GM19452 (cell line): ENCODE measurements around the gene RAB11FIP4.
"Not testable (repeated sequence)": the region's sequence is repeated elsewhere in the genome, so short reads cannot be mapped to it uniquely, and the experiment has no call there.

Experiments
- ATAC-seq: cut with Tn5 transposase; IDR thresholded peaks from one replicate; pipeline ENCODE4 v1.9.1; 2021; ENCODE audit not compliant: unreplicated experiment

The RAB11FIP4 gene

DNA sequence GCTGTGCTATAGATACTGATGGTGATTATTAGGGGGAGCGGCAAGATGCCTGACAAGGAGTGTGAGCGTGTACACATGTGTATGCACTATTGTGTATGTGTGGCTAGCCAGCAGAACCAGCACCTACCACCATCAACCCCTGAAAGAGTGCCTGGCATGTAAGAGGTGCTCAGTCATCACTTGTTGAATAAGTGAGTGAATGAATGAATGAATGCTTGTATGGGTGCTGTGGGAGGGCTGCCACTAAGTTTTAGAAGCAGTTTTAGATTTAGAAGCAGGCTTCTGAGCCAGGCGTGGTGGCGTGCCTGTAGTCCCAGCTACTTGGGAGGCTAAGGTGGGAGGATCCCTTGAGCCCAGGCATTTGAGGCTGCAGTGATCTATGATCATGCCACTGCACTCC is 37.0 kb downstream of the RAB11FIP4 start:
- ATAC-seq, result no peak

DNA sequence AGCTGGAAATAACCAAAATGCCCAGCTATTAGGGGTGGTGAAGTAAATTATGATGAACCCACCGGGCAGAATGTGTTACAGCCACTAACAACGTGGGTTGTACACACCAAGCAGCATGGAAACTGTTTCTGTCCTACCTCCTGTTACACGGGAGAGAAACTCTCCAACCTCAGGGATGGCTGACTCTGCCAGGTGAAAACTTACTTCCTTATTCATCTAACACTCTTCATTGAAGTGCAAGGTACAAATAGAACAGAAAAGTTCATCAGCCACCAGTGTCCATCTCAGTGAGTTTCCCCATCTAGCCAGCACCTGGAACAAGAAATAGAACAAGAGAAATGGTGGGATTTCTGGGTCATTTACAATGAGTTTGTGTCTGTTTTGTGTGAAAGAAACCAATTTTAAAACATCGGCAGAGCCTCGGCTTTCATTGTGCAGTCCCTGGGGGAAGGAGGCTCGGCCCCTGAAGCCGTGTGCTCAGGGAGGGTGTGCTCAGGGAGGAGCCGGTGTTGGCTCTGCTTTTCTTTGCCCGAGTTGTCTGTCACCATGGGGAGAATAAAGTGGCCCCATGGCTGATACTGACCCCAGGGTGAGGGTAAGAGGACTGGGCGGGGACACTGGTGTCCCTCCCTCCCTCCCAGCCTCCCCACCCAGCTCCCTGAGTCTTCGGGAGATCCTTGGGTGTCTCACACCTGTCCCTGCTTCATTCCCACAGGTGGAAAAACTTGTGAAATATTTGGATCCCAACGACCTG is 39.8 kb downstream of the RAB11FIP4 start:
- ATAC-seq, result no peak

DNA sequence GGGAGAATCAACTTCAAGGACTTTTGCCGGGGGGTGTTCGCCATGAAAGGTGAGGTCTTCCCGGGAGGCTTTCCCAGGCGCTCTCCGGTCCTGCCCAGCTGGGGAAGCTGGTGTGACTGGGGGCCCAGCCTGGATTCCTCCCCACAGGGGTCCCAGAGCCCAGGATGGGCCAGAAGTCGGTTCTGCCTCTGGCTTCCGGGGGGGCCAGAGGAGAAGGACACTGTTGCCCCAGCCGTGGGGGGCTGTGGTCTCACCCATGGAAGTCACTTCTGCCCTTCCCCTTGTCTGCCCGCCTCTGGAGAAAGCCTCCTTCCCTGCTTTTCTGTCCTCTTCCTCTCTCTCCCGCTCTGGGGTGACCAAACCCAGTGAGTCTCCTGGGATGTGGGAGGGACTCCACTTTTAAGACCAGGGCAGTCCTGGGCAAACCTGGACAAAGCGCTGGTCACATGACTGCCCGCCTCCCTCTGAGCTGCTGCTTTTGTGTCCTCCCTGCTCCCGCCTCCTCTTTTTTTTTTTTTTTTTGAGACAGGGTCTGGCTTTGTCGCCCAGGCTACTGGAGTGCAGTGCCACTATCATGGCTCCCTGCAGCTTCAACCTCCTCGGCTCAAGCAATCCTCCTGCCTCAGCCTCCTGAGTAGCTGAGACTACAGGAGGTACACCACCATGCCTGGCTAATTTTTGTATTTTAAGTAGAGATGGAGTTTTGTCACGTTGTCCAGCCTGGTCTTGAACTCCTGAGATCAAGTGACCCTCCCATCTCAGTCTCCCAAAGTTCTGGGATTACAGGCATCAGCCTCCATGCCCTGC is 40.6 kb downstream of the RAB11FIP4 start:
- no peak for ATAC-seq

DNA sequence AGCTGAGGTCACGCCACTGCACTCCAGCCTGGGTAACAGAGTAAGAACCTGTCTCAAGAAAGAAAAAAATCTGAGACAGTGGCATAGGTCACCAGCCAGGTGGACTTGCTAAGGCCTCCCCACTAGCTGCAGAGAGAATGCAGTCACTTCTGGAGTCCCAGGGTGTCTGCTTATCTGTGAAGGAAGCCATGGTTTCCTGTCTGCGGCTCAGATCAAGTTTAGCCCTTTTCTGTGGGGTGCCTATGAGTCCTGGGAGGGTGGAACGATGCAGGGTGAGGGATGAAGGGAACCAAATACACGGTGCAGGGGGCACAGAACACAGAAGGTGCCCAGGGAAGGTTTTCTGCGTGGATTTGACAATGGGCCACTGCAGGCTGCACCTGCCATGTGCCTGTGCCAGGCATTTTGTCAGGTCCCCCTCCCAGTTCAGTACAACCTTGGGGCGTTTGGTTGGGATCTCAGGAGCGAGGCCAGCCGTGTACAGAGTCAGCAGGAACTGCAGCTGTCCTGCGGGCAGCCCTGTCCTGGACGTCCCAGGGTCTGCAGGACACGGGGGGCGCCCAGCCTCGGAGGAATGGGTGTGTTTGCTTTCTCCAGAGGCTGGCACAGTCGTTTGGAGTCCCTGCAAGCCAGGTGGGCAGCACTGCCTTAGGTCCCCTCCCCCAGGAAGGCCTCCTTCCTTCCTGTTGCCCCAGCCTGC is 41.8 kb downstream of the RAB11FIP4 start:
- no peak for ATAC-seq

DNA sequence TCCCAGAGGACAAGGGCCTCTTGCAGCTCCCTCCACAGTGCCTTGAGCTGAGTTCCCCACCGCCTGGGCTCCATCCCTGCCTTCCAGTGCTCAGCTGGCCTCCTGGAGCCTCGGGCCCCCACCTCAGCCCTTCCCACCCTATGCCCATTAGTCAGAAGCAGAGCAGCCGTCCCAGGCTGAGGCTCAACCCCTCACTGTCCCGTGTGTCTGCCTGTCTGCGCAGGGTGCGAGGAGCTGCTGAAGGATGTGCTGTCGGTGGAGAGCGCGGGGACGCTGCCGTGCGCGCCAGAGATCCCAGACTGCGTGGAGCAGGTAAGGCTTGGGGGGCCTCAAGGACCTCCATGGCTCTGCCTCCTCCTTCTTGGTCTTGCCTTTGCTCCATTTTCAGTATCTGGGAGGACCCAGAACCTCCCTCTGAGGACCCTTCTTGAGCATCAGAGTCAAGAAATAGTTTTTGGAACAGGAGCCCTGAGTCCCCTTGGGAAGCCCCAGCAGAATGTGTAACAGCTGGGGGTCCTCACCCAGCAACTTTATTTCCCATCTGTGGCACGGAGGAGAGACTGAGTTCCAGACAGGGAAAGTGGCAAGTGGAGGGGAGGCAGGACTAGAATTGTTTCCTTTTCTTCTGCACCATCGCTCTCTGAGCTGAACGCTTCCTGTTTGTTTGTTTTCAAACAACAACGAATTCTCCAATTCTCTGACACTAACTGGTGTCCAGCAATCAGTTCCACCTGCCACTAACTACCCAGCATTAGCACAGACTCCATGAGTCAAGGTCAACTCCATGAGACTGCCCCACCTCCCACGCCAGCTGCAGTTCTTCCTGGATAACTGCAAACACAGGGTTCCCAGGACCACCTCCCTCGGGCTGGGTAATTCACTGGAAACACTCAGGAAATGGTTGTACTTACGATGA is 42.6 kb downstream of the RAB11FIP4 start:
- ATAC-seq, result no peak

DNA sequence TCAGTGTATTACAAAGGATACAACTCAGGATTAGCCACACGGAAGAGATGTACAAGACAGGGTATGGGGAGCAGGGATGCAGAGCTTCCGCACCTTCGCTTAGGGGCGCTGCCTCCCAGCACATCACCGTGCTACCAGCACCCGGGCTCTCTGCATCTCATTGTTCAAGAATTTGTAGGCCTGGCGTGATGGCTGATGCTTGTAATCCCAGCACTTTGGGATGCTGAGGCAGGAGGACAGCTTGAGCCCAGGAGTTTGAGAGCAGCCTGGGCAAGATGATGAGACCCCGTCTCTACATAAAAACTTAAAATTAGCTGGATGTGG is 43.2 kb downstream of the RAB11FIP4 start:
- no peak for ATAC-seq

DNA sequence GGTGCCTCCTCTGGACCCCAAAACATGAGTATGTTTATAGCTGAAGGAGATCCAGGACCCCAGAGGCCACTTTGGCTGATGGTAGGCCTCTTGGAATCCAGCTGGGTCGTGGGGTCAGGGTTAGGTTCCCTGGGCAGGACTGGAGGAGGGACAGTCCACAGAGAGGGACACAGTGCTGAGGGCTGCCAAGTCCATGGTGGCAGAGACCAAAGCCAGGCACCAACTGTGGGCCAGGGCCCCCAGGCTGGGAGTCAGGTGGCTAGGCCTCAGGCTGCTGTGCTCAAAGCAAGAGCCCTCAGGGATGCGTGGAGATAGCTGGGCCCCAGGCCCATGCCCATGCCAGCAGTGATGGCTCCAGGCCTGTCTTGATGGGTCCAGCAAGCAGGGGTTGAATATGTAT is 44.1 kb downstream of the RAB11FIP4 start:
- no peak for ATAC-seq

DNA sequence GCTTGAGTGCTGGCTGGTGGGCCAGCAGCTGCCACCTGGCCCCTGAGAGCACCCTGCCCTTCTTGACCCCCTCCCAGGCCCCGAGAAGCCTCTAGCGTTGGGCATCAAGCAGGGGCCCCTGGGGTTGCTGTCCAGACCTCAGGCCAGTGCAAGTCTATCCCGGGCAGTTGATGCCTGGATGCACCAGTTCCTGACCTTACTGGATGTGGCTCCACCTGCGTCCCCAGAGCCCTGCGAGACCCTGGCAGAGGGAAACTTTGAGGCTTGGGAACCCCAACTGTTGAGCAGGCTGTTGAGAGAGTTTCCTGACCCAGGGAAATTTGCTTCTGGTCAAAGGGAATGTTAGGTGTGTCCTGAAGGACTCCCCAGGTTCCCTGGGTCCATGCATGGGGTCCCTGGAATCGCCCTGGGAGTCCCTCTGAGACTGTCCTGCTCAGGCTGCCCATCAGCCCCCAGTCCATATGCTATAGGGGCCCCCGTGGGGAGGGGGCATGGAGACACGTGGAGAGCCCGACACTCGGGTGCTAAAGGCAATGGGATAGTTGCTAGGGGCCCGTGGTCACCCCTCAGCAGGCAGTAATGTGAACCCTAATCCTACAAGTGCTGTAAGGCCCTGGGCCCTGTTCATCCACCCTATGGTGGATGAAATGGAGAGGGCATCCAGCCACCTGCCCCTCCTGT is 46.4 kb downstream of the RAB11FIP4 start:
- no peak for ATAC-seq

DNA sequence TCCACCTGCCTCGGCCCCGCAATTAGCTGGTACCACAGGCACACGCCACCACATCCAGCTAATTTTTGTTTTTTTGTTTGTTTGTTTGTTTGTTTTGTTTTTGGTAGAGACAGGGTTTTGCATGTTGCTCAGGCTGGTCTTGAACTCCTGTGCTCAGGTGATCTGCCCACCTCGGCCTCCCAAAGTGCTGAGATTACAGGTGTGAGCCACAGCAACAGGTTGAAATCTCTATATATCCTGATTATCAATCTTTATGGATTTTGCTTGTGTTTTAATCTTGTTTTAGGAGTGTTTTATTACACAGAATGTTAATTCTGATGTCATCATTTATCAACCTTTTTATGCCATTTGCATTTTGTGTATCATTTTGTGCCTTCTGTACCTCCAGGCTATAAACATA is 48.2 kb downstream of the RAB11FIP4 start:
- ATAC-seq, result no peak

DNA sequence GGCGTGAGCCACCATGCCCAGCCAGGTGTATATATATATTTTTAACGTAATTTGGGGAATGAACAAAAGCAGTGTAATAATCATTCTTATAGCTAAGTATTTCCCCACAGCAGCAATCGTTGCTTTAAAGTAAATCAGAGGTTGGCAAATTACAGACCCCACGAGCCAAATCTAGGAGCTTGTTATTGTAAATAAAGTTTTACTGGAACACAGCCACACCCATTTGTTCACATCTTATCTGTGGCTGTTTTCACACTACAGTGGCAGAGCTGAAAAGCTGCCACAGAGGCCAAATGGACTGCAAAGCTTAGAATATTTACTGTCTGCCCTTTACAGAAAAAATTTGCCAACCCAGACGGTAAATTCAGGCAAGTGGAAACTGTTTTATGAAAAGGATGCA is 50.8 kb downstream of the RAB11FIP4 start:
- no peak for ATAC-seq

DNA sequence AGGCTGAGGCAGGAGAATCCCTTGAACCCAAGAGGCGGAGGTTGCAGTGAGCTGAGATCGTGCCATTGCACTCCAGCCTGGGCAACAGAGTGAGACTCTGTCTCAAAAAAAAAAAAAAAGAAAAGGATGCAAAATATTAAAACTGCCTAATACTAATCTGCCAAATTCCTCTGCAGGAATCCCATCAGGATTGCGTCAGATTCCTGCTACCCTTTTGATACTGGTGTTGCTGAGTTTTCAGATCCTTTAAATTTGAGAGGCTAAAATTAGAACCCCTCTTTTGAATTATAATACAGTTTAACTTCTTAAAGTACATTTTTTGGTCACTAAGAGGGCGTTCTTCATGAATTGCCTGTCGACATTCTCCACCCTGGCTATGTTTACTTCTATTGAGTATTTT is 51.4 kb downstream of the RAB11FIP4 start:
- not testable (repeated sequence) for ATAC-seq

DNA sequence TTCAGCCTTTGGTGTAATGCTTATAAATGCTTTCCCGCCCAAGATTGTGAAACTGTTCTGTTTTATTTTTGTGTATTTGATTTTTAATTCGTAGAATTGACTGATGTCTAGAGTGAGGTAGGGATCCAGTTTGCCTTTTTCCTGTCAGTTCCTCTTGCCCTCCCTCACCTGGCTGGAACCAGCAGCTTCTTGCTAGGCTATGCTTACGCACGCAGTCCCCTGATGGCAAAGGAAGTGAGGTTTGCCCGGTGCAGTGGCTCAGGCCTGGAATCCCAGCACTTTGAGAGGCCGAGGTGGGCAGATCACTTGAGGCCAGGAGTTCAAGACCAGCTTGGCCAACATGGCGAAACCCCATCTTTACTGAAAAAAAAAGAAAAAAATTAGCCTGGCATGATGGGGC is 51.9 kb downstream of the RAB11FIP4 start:
- no peak for ATAC-seq

DNA sequence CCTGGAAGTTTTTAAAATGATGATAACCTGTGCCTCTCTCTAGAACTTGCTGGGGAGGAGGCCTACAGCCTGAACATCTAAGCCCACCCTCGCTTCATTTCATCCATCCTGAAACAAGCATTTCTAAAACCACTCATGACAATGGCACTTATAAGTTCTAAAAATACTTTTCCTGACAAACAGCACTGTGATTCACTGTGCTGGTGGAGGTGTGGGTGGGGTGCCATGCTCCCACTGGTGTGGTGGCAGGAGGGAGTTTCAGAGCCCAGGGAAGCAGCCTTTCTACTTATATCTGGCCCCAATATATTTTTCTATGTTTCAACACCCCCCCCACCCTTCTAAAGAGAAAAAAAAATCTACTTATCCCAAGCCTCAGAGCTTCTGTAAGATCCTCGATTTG is 52.6 kb downstream of the RAB11FIP4 start:
- no peak for ATAC-seq

DNA sequence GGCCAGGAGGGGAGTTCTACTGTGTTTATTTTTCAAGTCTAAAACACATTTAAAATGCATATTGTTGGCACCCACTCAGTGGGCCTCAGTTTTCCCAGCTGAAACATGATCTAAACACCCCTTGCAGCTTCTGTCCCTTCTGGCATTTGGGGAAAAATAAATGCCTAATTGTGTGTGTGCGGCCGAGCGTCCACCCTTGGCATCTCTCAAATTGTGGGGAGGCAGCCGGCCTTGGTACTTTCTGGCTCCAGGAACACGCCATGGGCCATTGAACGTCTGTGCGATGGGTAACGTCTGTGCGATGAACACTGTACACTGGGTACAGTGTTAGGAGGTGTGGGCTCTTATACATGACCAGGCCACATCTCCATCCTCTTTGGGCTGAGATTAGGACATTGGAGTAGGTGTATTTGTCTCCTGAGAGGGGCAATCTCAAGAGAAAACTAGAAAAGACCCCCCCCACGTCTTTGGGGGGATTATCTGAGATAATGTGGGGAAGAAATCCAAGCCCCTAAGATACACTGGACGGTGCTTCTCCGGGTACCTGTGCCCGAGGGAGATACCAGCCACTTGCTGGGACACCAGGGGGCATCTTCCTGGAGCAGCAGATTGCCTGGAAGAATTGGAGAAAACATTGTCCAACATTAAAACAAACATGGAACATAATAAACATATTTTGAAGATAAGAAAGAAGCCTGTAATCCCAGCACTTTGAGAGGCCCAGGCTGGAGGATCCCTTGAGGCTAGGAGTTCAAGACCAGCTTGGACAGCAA is 54.9 kb downstream of the RAB11FIP4 start:
- ATAC-seq, result no peak

DNA sequence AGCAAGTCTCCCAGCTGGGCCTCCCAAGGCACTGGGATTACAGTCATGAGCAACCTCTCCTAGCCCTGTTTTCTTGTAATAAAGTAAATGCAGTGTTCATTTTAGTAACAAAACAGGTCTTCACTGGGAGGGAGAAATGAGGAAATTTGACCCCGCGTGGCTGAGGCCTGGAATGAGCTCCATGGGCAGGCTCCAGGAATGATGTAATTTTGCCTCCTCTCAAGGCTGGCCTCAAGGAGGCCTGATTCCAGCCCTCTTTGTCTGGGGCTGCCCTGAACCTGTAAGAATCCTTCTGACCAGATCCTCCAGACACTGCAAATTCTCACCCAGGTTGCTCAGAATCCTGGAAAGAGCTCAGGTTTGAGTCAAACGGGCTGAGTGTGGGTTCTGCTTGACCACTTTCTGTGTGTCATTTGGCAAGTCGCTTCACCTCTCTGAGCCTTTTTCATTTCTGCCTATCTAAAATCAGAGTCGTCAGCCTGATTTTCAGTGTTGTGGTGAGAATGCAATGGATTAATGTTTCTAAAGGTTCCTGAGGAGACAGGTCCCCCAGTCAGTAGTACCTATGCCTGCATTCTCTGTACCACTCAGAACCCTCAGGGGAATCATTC is 57.1 kb downstream of the RAB11FIP4 start:
- ATAC-seq, result no peak

DNA sequence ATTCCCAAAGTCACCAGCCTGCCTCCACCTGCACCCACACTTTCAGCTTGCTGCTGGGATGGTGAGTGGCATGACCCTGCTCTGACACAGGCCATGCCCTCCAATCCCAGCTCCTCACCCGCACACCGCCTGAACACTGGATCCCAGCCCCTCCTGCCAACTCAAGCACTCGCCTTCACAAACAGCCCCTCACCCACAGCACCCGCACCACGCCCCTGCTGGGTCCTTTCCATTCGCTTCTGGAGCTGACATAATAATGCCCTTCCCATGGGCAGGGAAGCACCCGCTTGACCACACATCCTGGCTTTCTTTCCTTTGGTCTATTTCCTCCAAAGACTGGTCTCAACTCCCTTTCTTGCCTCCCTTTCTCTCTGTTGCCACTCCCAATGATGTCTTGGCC is 57.6 kb downstream of the RAB11FIP4 start:
- no peak for ATAC-seq

DNA sequence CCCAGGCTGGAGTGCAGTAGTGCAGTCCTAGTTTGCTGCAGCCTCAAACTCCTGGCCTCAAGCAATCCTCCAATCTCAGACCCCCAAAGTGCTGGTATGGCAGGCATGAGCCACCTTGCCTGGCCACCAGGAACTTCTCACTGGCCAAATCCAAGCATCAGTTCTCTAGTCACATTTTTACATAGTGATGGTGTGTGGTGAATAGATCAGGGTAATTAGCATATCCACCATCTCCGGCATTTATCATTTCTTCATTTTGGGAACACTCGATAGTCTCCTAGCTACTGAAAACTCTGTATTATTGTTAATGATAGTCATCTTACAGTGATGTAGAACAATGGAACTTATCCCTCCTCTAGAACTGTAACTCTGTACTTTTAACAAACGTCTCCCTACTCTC is 58.3 kb downstream of the RAB11FIP4 start:
- ATAC-seq, result no peak

DNA sequence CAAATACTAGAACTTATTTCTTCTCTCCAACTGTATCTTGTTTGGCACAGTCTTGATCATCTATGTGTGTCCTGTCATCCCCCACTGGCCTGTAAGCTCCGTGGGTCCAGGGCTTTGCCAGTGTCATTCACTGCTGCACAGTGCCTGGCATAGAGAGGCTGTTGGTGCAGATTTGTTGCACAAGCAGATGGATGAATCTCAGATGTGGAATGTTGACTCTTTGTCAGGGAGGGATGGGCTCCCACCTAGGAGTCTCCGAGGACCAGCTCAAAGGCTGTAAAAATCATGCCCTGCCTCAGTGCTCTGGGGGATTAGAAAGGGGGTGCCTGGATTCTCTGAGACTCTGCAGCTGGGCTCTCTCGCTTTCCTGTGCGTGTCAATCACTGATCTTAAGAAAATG is 60.6 kb downstream of the RAB11FIP4 start:
- no peak for ATAC-seq

DNA sequence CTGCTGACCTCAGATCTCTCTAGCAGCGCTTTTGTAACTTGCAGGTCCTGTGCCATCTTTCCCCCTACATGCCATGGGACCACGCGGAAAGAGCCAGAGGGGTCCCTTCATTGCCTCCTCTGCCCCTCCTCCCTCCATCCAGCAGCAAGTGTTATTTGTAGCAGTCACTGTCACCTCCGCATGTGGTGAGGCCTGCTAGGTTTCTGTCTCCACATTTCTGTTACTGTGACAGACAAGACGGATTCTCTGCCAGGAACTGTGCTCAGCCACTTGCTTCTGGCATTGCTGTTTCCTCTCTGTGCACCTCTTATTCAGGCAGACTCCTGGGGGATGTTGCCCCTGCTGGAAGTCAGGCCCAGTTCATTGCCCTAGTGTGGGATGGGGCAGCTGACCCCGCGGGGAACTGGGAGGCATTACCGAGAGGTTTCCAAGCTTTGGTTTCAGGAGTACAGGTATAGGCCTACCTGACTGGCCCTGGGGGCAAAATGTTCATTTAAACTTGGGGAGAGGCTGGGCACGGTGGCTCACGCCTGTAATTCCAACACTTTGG is 61.2 kb downstream of the RAB11FIP4 start:
- no peak for ATAC-seq
